Osteocyte (in vitro differentiated cells): Measurements from ENCODE around the gene TRIAP1. TPM values are rescaled to one million over a fixed set of nuclear protein-coding genes. Genes with fewer than 3 reads are reported as not detected.

ENCODE experiments used
- DNase-seq: peaks from one replicate; pipeline ENCODE4 v3.0.0; 2021; ENCODE audit warnings: mixed read lengths; ENCODE audit not compliant: unreplicated experiment; ENCODE audit errors: extremely low spot score
- H3K27ac Mint-ChIP-seq: one replicate; pipeline ENCODE4 v1.8.0; 2021; ENCODE audit warnings: mild to moderate bottlenecking, mixed read lengths; ENCODE audit not compliant: unreplicated experiment
- H3K27me3 Mint-ChIP-seq: one replicate; pipeline ENCODE4 v1.8.0; 2021; ENCODE audit warnings: mixed read lengths; ENCODE audit not compliant: unreplicated experiment
- H3K36me3 Mint-ChIP-seq: one replicate; pipeline ENCODE4 v1.8.0; 2021; ENCODE audit warnings: mixed read lengths; ENCODE audit not compliant: unreplicated experiment
- H3K4me1 Mint-ChIP-seq: one replicate; pipeline ENCODE4 v1.8.0; 2021; ENCODE audit warnings: mixed read lengths; ENCODE audit not compliant: unreplicated experiment
- H3K4me3 Mint-ChIP-seq: one replicate; pipeline ENCODE4 v1.8.0; 2021; ENCODE audit warnings: mild to moderate bottlenecking, moderate library complexity, mixed read lengths; ENCODE audit not compliant: unreplicated experiment
- H3K9me3 Mint-ChIP-seq: one replicate; pipeline ENCODE4 v1.8.0; 2021; ENCODE audit warnings: mixed read lengths; ENCODE audit not compliant: unreplicated experiment
- total RNA-seq: library from RNA; stranded (reverse); gene quantifications from 2 replicates; pipeline ENCODE4 v1.2.1, GENCODE V29; 2021
- TF ChIP-seq, protein P1 (sequence below): fragments of 200-600 bp; sonication (generic); IDR thresholded peaks from 2 replicates; pipeline ENCODE4 v1.5.0; 2021; ENCODE audit warnings: antibody characterized with exemption, mild to moderate bottlenecking, moderate library complexity

TRIAP1 gene
- total RNA-seq, 1 donor from 2014 or later: 23.9 TPM

DNA sequence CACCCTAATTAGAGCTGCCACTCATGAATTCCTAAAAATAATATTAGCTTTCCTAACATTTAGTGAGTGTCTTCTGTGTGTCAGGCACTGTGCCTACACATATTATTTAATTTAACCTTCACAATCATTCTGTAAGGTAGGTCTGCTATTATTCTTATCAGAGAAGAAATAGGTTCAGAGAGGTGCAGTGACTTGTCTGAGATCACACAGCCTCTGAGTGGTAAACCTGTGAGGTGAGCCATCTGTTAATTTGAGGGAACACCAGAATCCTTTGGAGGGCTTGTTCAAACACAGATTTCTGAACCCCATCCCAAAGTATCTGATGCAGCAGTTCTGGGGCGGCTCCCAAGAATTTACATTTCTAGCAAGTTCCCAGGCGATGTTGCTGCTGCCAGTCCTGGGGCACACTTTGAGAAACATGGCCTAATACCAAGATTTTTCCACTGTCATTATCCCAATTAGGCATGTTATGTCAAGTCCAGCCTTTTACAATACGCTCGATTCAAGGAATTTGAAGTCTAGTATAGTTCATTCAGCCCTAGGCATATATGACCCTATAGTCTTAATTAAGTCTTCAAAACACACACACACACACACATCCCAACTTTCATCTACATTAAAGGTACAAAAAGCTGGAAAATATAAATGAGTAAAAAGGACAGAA, 28.1 kb downstream of the TRIAP1 start:
- no peaks in the 10 kb centered on the region for H3K9me3 Mint-ChIP-seq
- no peak overlapping the region for H3K4me3 Mint-ChIP-seq
- H3K27me3 Mint-ChIP-seq: no peaks in the 10 kb centered on the region
- no peaks in the 10 kb centered on the region for H3K4me1 Mint-ChIP-seq
- DNase-seq: no peak
- H3K36me3 Mint-ChIP-seq: no peaks in the 10 kb centered on the region
- TF ChIP-seq, protein P1, sequence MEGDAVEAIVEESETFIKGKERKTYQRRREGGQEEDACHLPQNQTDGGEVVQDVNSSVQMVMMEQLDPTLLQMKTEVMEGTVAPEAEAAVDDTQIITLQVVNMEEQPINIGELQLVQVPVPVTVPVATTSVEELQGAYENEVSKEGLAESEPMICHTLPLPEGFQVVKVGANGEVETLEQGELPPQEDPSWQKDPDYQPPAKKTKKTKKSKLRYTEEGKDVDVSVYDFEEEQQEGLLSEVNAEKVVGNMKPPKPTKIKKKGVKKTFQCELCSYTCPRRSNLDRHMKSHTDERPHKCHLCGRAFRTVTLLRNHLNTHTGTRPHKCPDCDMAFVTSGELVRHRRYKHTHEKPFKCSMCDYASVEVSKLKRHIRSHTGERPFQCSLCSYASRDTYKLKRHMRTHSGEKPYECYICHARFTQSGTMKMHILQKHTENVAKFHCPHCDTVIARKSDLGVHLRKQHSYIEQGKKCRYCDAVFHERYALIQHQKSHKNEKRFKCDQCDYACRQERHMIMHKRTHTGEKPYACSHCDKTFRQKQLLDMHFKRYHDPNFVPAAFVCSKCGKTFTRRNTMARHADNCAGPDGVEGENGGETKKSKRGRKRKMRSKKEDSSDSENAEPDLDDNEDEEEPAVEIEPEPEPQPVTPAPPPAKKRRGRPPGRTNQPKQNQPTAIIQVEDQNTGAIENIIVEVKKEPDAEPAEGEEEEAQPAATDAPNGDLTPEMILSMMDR: no peak
- H3K27ac Mint-ChIP-seq: no peak overlapping the region

DNA sequence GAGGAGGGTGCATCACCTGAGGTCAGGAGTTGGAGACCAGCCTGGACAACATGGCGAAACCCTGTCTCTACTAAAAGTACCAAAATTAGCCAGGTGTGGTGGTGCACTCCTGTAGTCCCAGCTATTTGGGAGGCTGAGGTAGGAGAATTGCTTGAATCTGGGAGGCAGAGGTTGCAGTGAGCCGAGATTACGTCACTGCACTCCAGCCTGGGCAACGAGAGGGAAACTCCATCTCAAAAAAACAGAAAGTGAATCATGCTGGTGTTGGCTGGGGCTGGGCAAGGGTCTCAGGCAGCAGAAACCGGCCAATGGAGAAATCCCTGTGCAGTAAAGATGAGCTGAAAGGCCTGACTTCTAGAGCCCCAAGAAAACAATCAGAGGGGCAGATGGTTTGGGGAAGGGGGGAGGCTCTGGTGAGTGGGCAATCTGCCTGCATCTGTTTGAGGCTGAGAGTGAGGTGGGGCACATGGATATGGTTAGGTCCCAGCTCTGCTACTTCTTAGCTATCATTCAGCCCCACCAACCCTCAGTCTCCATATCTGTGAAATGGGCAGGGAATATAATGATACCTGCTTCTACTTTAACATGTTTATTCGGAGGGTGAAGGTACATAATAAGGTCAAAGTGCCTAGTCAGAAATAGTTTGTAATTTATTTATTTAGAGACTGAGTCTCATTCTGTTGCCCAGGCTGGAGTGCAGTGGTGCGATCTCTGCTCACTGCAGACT, 29.5 kb downstream of the TRIAP1 start:
- Mint-ChIP-seq H3K4me3 (no peak overlapping the region), H3K27me3 (no peaks in the 10 kb centered on the region), H3K36me3 (no peaks in the 10 kb centered on the region), H3K9me3 (no peaks in the 10 kb centered on the region), H3K4me1 (no peaks in the 10 kb centered on the region), H3K27ac (no peak overlapping the region)
- TF ChIP-seq, protein P1: no peak
- DNase-seq: no peak

DNA sequence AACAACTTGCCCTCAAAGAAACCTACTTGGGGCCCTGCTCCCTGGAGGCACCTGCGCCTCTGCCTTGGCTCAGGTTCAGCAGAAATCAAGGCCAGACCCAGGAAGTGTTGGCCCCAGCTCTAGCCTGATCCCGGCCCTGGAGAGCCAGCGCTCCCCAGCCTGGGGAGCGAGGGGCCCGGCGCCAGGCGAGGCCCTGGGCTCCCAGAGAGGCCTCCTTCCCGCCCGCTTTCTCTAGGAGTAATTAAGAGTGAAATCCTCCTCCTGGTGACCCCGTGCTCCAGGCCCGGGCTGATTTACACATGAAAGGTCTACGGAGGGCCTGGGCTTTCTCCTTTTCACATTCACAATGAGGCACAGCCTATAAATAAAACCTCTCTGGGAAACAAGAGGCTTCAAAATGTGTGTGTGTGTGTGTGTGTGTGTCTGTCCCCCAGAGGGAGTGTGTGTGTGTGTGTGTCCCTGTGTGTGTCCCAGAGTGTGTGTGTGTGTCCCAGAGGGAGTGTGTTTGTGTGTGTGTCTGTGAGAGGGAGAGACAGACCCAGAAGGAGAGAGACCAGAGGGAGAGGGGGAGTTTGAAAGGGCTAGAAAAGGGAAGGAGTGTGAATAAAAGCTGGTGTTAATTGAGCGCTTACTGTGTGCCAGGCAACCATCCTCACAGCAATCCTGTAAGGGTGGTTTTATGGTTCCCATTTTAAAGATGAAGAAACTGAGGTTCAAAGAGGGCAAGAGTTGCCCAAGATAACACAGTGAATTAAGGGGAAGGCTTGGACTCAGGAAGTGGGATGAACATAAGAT, 32.1 kb downstream of the TRIAP1 start:
- TF ChIP-seq, protein P1: no peak
- Mint-ChIP-seq H3K4me3 (no peak overlapping the region), H3K36me3 (no peaks in the 10 kb centered on the region), H3K4me1 (no peaks in the 10 kb centered on the region), H3K27me3 (no peaks in the 10 kb centered on the region), H3K9me3 (no peaks in the 10 kb centered on the region), H3K27ac (no peak overlapping the region)
- DNase-seq: no peak

DNA sequence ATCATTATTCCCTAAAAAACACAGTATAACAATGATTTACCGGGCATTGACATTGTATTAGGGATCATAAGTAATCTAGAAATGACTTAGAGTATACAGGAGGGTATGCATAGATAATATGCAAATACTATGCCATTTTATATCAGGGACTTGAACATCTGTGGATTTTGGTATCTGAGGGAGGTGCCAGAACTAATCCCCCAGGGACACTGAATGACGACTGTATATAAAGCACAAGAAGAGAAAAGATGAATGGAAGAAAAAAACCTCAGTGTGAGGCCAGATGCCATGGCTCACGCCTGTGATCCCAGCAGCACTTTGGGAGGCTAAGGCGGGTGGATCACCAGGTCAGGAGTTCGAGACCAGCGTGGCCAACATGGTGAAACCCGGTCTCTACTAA, 33.8 kb downstream of the TRIAP1 start:
- Mint-ChIP-seq H3K36me3 (no peaks in the 10 kb centered on the region), H3K4me1 (no peaks in the 10 kb centered on the region), H3K27me3 (no peaks in the 10 kb centered on the region), H3K9me3 (no peaks in the 10 kb centered on the region), H3K4me3 (no peak overlapping the region), H3K27ac (no peak overlapping the region)
- no peak for DNase-seq
- TF ChIP-seq, protein P1: no peak

DNA sequence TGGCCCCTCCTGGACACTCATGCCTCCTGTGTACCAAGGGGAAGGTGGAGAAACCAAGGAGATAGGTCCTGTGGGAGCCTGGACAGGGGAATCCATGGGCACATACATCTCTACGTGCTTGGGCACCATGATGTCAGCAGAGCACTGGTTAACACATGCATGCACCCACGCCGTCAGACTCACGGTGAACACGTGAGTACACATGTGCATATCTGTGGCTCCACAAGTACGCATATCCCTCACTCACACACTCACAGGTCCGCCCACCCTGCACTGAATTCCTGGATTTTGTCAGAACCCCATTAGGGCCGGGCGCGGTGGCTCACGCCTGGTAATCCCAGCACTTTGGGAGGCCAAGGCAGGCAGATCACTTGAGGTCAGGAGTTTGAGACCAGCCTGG, 37.4 kb downstream of the TRIAP1 start:
- no peaks in the 10 kb centered on the region for H3K27me3 Mint-ChIP-seq
- no peaks in the 10 kb centered on the region for H3K36me3 Mint-ChIP-seq
- TF ChIP-seq, protein P1: no peak
- H3K27ac Mint-ChIP-seq: no peak overlapping the region
- no peaks in the 10 kb centered on the region for H3K4me1 Mint-ChIP-seq
- H3K9me3 Mint-ChIP-seq: no peaks in the 10 kb centered on the region
- no peak for DNase-seq
- H3K4me3 Mint-ChIP-seq: no peak overlapping the region
